Measurements from ENCODE around the gene ZNF573. TPM values are rescaled to one million over a fixed set of nuclear protein-coding genes. Genes with fewer than 3 reads are reported as not detected.

Gene ZNF573
- total and polyA plus RNA-seq, 2 of the 13 experiments (the other 11 are each of a cell fraction or from before 2014, with no cell fraction given), result 3.1 to 9.3 TPM

- TF ChIP-seq CCAR2 (optimal IDR thresholded peaks at IDR 0.05; ENCODE audit: low read depth, low read length) (no peak), KAT7 (CRISPR knock-in tag; IDR thresholded peaks at IDR 0.05; ENCODE audit: borderline replicate concordance) (no peak), TOPORS (CRISPR knock-in tag; IDR thresholded peaks at IDR 0.05) (no peak), NR2F6 (IDR thresholded peaks at IDR 0.05) (0 out of 2 replicates have a peak, but pooled peaks have one; percentile 13), NR2F6 (CRISPR knock-in tag; IDR thresholded peaks at IDR 0.05) (no peak), DMTF1 (CRISPR knock-in tag; IDR thresholded peaks at IDR 0.05) (no peak), SRSF1 (optimal IDR thresholded peaks at IDR 0.05; ENCODE audit: low read depth, low read length) (peak; percentile 87), XRCC5 (optimal IDR thresholded peaks at IDR 0.05; ENCODE audit: low read length) (peak; percentile 86), POLR2AphosphoS5 (IDR thresholded peaks at IDR 0.05; ENCODE audit: low read depth, low read length) (peak; percentile 92), MBNL3 (CRISPR knock-in tag; conservative IDR thresholded peaks at IDR 0.05) (no peak), ZNF816 (CRISPR knock-in tag; IDR thresholded peaks at IDR 0.05; ENCODE audit: borderline replicate concordance) (no peak), ZFP36L1 (CRISPR knock-in tag; IDR thresholded peaks at IDR 0.05) (no peak), RORA (CRISPR knock-in tag; IDR thresholded peaks at IDR 0.05) (no peak), MAFF (IDR thresholded peaks at IDR 0.05; ENCODE audit: low read depth, low read length) (no peak), FOXC1 (CRISPR knock-in tag; IDR thresholded peaks at IDR 0.05; ENCODE audit: borderline replicate concordance) (peak; percentile 69; the same call in 1 of the 2 replicates), ZSCAN29 (CRISPR knock-in tag; conservative IDR thresholded peaks at IDR 0.05) (no peak), SUZ12 (IDR thresholded peaks at IDR 0.05; ENCODE audit: low read depth, low read length) (peak; percentile 20; the same call in 1 of the 2 replicates), ZMYM3 (CRISPR knock-in tag; IDR thresholded peaks at IDR 0.05) (0 out of 2 replicates have a peak, but pooled peaks have one; percentile 9), THAP11 (CRISPR knock-in tag; IDR thresholded peaks at IDR 0.05) (peak; percentile 83)
- TF ChIP-seq, protein P1, sequence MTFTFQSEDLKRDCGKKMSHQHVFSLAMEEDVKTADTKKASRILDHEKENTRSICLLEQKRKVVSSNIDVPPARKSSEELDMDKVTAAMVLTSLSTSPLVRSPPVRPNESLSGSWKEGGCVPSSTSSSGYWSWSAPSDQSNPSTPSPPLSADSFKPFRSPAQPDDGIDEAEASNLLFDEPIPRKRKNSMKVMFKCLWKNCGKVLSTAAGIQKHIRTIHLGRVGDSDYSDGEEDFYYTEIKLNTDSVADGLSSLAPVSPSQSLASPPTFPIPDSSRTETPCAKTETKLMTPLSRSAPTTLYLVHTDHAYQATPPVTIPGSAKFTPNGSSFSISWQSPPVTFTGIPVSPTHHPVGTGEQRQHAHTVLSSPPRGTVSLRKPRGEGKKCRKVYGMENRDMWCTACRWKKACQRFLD (CRISPR knock-in tag; IDR thresholded peaks at IDR 0.05; ENCODE audit: borderline replicate concordance), result peak; percentile 82; the same call in 1 of the 2 replicates
- TF ChIP-seq, protein P2, sequence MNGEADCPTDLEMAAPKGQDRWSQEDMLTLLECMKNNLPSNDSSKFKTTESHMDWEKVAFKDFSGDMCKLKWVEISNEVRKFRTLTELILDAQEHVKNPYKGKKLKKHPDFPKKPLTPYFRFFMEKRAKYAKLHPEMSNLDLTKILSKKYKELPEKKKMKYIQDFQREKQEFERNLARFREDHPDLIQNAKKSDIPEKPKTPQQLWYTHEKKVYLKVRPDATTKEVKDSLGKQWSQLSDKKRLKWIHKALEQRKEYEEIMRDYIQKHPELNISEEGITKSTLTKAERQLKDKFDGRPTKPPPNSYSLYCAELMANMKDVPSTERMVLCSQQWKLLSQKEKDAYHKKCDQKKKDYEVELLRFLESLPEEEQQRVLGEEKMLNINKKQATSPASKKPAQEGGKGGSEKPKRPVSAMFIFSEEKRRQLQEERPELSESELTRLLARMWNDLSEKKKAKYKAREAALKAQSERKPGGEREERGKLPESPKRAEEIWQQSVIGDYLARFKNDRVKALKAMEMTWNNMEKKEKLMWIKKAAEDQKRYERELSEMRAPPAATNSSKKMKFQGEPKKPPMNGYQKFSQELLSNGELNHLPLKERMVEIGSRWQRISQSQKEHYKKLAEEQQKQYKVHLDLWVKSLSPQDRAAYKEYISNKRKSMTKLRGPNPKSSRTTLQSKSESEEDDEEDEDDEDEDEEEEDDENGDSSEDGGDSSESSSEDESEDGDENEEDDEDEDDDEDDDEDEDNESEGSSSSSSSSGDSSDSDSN (CRISPR knock-in tag; IDR thresholded peaks at IDR 0.05), result peak; percentile 86
- TF ChIP-seq, protein P3, sequence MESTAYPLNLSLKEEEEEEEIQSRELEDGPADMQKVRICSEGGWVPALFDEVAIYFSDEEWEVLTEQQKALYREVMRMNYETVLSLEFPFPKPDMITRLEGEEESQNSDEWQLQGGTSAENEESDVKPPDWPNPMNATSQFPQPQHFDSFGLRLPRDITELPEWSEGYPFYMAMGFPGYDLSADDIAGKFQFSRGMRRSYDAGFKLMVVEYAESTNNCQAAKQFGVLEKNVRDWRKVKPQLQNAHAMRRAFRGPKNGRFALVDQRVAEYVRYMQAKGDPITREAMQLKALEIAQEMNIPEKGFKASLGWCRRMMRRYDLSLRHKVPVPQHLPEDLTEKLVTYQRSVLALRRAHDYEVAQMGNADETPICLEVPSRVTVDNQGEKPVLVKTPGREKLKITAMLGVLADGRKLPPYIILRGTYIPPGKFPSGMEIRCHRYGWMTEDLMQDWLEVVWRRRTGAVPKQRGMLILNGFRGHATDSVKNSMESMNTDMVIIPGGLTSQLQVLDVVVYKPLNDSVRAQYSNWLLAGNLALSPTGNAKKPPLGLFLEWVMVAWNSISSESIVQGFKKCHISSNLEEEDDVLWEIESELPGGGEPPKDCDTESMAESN (CRISPR knock-in tag; conservative IDR thresholded peaks at IDR 0.05), result peak; percentile 65; the same call in 1 of the 2 replicates
Measured at GRCh38 chr19:37719111-37719926, 60.1 kb downstream of the ZNF573 start, which contains the start of gene ZNF607 (continued).

Data from HepG2 (cell line).